IMR-90 (cell line): ENCODE data around the gene SKAP1. TPM values are rescaled to one million over a fixed set of nuclear protein-coding genes. Genes with fewer than 3 reads are reported as not detected.

Source experiments
- ATAC-seq: fragments of 200-7000 bp; cut with Tn5 transposase; 2 replicates; pipeline ENCODE4 v1.9.1; 2020; ENCODE audit warnings: low read depth, mild to moderate bottlenecking, moderate library complexity
- BruUV-seq: library from RNA; stranded (reverse); fragments of 400-500 nt; replicated peaks from 2 replicates; lab custom pipeline; 2021; lab: Mats Ljungman, UMichigan
- CTCF ChIA-PET: fragments of 300-600 bp; formaldehyde crosslinking; extraction: SDS; loops from one replicate; lab custom pipeline; 2021; ENCODE audit warnings: antibody characterized with exemption; lab: Yijun Ruan, JAX
- POLR2A ChIA-PET: fragments of 300-600 bp; sonication (Branson Sonifier 250); formaldehyde crosslinking; loops from one replicate; lab custom pipeline; 2022; ENCODE audit warnings: antibody characterized with exemption; ENCODE audit not compliant: unreplicated experiment; lab: Charles Lee
- DNase-seq: peaks from one replicate; pipeline ENCODE4 v3.0.0; 2013
- H2AFZ ChIP-seq: replicated peaks from 2 replicates; pipeline ENCODE3; 2013; ENCODE audit warnings: low read length, mild to moderate bottlenecking; ENCODE audit not compliant: poor library complexity
- H2AK5ac ChIP-seq: 2 replicates; pipeline ENCODE4 v1.6.1; 2013; ENCODE audit warnings: low read depth, low read length, inconsistent platforms
- H2AK9ac ChIP-seq: replicated peaks from 2 replicates; pipeline ENCODE3; 2013; ENCODE audit warnings: mild to moderate bottlenecking, low read depth, low read length, moderate library complexity; ENCODE audit not compliant: poor library complexity
- H2BK120ac ChIP-seq: 2 replicates; pipeline ENCODE4 v1.6.1; 2013; ENCODE audit warnings: low read depth, low read length, inconsistent platforms
- H2BK15ac ChIP-seq: 3 replicates; pipeline ENCODE4 v1.6.1; 2013; ENCODE audit warnings: low read depth, low read length, inconsistent platforms
- H2BK20ac ChIP-seq: 2 replicates; pipeline ENCODE4 v1.6.1; 2013; ENCODE audit warnings: low read depth, mild to moderate bottlenecking, inconsistent platforms, low read length, moderate library complexity
- H2BK5ac ChIP-seq: 2 replicates; pipeline ENCODE4 v1.6.1; 2013; ENCODE audit warnings: mild to moderate bottlenecking, low read depth, low read length, inconsistent platforms; ENCODE audit not compliant: poor library complexity, severe bottlenecking
- H3K14ac ChIP-seq: replicated peaks from 2 replicates; pipeline ENCODE4 v1.6.1; 2013; ENCODE audit warnings: low read depth, low read length, inconsistent platforms
- H3K18ac ChIP-seq: 2 replicates; pipeline ENCODE4 v1.6.1; 2013; ENCODE audit warnings: low read depth, low read length, control low read depth
- H3K23ac ChIP-seq: 2 replicates; pipeline ENCODE4 v1.6.1; 2013; ENCODE audit warnings: low read depth, low read length, inconsistent platforms
- H3K27ac ChIP-seq: 2 replicates; pipeline ENCODE4 v1.5.1; 2013; ENCODE audit warnings: mild to moderate bottlenecking, control low read depth, low read length; ENCODE audit not compliant: insufficient read depth
- H3K27me3 ChIP-seq: 2 replicates; pipeline ENCODE4 v1.6.1; 2013; ENCODE audit warnings: low read length; ENCODE audit not compliant: control insufficient read depth, insufficient read depth
- H3K36me3 ChIP-seq: 2 replicates; pipeline ENCODE4 v1.6.1; 2013; ENCODE audit warnings: low read length, mixed read lengths; ENCODE audit not compliant: control insufficient read depth, insufficient read depth
- H3K4ac ChIP-seq: 2 replicates; pipeline ENCODE4 v1.6.1; 2013; ENCODE audit warnings: low read depth, low read length, inconsistent platforms
- H3K4me1 ChIP-seq: 2 replicates; pipeline ENCODE4 v1.6.1; 2013; ENCODE audit warnings: low read length, mixed read lengths; ENCODE audit not compliant: control insufficient read depth, insufficient read depth
- H3K4me2 ChIP-seq: 2 replicates; pipeline ENCODE4 v1.6.1; 2013; ENCODE audit warnings: low read depth, mild to moderate bottlenecking, control low read depth, low read length, moderate library complexity
- H3K4me3 ChIP-seq: 2 replicates; pipeline ENCODE4 v1.5.1; 2013; ENCODE audit warnings: low read depth, mild to moderate bottlenecking, control low read depth, low read length, moderate library complexity; ENCODE audit not compliant: insufficient read depth
- H3K56ac ChIP-seq: 2 replicates; pipeline ENCODE4 v1.6.1; 2013; ENCODE audit warnings: low read length, inconsistent platforms; ENCODE audit not compliant: insufficient read depth; ENCODE audit errors: extremely low read depth
- H3K79me1 ChIP-seq, 2 experiments: 2 replicates each; pipeline ENCODE4 v1.6.1; 2013; ENCODE audit warnings: low read length in 2 of 2, inconsistent platforms in 1 of 2, low read depth in 1 of 2
- H3K9ac ChIP-seq: 2 replicates; pipeline ENCODE4 v1.6.1; 2013; ENCODE audit warnings: low read depth, low read length, control low read depth
- H3K9me1 ChIP-seq: 2 replicates; pipeline ENCODE4 v1.6.1; 2013; ENCODE audit warnings: low read length, inconsistent platforms; ENCODE audit not compliant: insufficient read depth
- H3K9me3 ChIP-seq: 2 replicates; pipeline ENCODE4 v1.6.1; 2013; ENCODE audit warnings: low read length; ENCODE audit not compliant: control insufficient read depth, insufficient read depth
- H4K20me1 ChIP-seq: 2 replicates; pipeline ENCODE4 v1.6.1; 2013; ENCODE audit warnings: low read length, inconsistent platforms; ENCODE audit not compliant: insufficient read depth
- H4K5ac ChIP-seq: 2 replicates; pipeline ENCODE4 v1.6.1; 2013; ENCODE audit warnings: mild to moderate bottlenecking, low read depth, low read length, control low read depth
- H4K8ac ChIP-seq, 2 experiments: 2 replicates each; pipeline ENCODE4 v1.6.1; 2013; ENCODE audit warnings: low read depth in 2 of 2, low read length in 2 of 2, control low read depth in 1 of 2, inconsistent platforms in 1 of 2
- H4K91ac ChIP-seq: 2 replicates; pipeline ENCODE4 v1.6.1; 2013; ENCODE audit warnings: low read depth, low read length, inconsistent platforms; ENCODE audit not compliant: insufficient read depth
- BHLHE40 ChIP-seq: fragments of 150-350 bp; IDR thresholded peaks from 2 replicates; pipeline ENCODE4 v1.6.1; 2016; ENCODE audit warnings: mild to moderate bottlenecking, low read depth, low read length
- CEBPB ChIP-seq: IDR thresholded peaks from 2 replicates; pipeline ENCODE4 v1.6.1; 2012; ENCODE audit warnings: low read depth, low read length, improper control_type of control experiment
- CHD1 ChIP-seq: IDR thresholded peaks from 2 replicates; pipeline ENCODE4 v1.6.1; 2012; ENCODE audit warnings: low read depth, low read length, improper control_type of control experiment
- FOS ChIP-seq: fragments of 150-350 bp; IDR thresholded peaks from 2 replicates; pipeline ENCODE4 v1.6.1; 2016; ENCODE audit warnings: low read depth, low read length
- MAFK ChIP-seq: IDR thresholded peaks from 2 replicates; pipeline ENCODE4 v1.6.1; 2012; ENCODE audit warnings: low read depth, low read length, improper control_type of control experiment
- MAZ ChIP-seq: IDR thresholded peaks from 2 replicates; pipeline ENCODE4 v1.6.1; 2012; ENCODE audit warnings: low read depth, mild to moderate bottlenecking, low read length, improper control_type of control experiment, moderate library complexity, borderline replicate concordance
- MXI1 ChIP-seq: IDR thresholded peaks from 2 replicates; pipeline ENCODE4 v1.6.1; 2012; ENCODE audit warnings: low read depth, mild to moderate bottlenecking, low read length, moderate library complexity, borderline replicate concordance
- NFE2L2 ChIP-seq: fragments of 150-350 bp; IDR thresholded peaks from 2 replicates; pipeline ENCODE4 v1.6.1; 2016; ENCODE audit warnings: low read depth, mild to moderate bottlenecking, low read length
- POLR2A ChIP-seq: IDR thresholded peaks from 2 replicates; pipeline ENCODE4 v1.6.1; 2012; ENCODE audit warnings: mild to moderate bottlenecking, low read depth, low read length
- RAD21 ChIP-seq: IDR thresholded peaks from 2 replicates; pipeline ENCODE4 v1.6.1; 2012; ENCODE audit warnings: low read length, improper control_type of control experiment
- RCOR1 ChIP-seq: IDR thresholded peaks from 2 replicates; pipeline ENCODE4 v1.6.1; 2012; ENCODE audit warnings: mild to moderate bottlenecking, low read length, improper control_type of control experiment; ENCODE audit not compliant: insufficient replicate concordance
- RFX5 ChIP-seq: IDR thresholded peaks from 2 replicates; pipeline ENCODE4 v1.8.0; 2012; ENCODE audit warnings: low read depth, mild to moderate bottlenecking, low read length, moderate library complexity
- SMC3 ChIP-seq: fragments of 150-350 bp; IDR thresholded peaks from 2 replicates; pipeline ENCODE4 v1.6.1; 2016; ENCODE audit warnings: low read depth, mild to moderate bottlenecking, antibody characterized with exemption, low read length, moderate library complexity
- USF2 ChIP-seq: fragments of 150-350 bp; IDR thresholded peaks from 2 replicates; pipeline ENCODE4 v1.6.1; 2017; ENCODE audit warnings: mild to moderate bottlenecking, antibody characterized with exemption, low read length, low read depth
- WGBS, 2 experiments: methylation state at CpG; one replicate each; pipeline versions ENCODE4 v1.1.5 to v1.1.7; 2013; ENCODE audit warnings: missing lambda C conversion rate in 2 of 2; ENCODE audit not compliant: insufficient read length in 1 of 2; ENCODE audit errors: extremely low coverage in 2 of 2; 5-methylcytosine and 5-hydroxymethylcytosine counted together
- dilution Hi-C: fragments of 300-500 bp; cut with HindIII; formaldehyde crosslinking; loops from one replicate; pipeline ENCODE4 v1.14.3; 2018; ENCODE audit warnings: low sequenced_read_pairs; ENCODE audit not compliant: unreplicated experiment
- in situ Hi-C: fragments of 300-500 bp; cut with MboI; formaldehyde crosslinking; loops from 3 replicates; pipeline ENCODE4 v1.14.3; 2019; ENCODE audit warnings: low sequenced_read_pairs, inconsistent platforms, mixed read lengths
- intact Hi-C: fragments of 100-400 bp; cut with micrococcal nuclease; formaldehyde crosslinking; loops from 2 replicates; pipeline ENCODE4 v1.10.0; 2022
- polyA plus RNA-seq, 3 experiments: library from polyadenylated mRNA; depleted of rRNA; stranded (reverse); fragments of >200 nt; gene quantifications; 2 replicates each; pipeline ENCODE4 v1.2.3, GENCODE V29; 2012; ENCODE audit warnings: low replicate concordance in 1 of 3
- total RNA-seq: library from RNA; depleted of rRNA; stranded (reverse); fragments of >200 nt; gene quantifications from 2 replicates; pipeline ENCODE4 v1.2.3, GENCODE V29; 2012
- TF ChIP-seq, protein P1 (sequence below): conservative IDR thresholded peaks from 2 replicates; pipeline ENCODE4 v1.5.1; 2012; ENCODE audit warnings: mild to moderate bottlenecking, low read depth, low read length, improper control_type of control experiment
- TF ChIP-seq, protein P2 (sequence below): fragments of 150-350 bp; IDR thresholded peaks from 2 replicates; pipeline ENCODE4 v1.6.1; 2016; ENCODE audit warnings: low read depth, mild to moderate bottlenecking, low read length, moderate library complexity, borderline replicate concordance

The SKAP1 gene
- total and polyA plus RNA-seq, 2 of the 4 experiments (the other 2 are of a cell fraction) = not detected

GRCh38 chr17:48456589-48456988 lies 26.6 kb upstream of the SKAP1 start:
- 90% methylated on average over 2 of the region's 5 CpGs; no CpG with 5 or more reads in 1 of the 2 experiments for WGBS, 2 experiments
- in situ Hi-C loops (no loop called here), dilution Hi-C loops (no loop called here), intact Hi-C loops (no loop called here)
- peaks cover 11% of the 10 kb centered on the region for H3K9me3 ChIP-seq
- H4K8ac ChIP-seq = no peak overlapping the region
- H3K4ac ChIP-seq = no peak overlapping the region
- no peak overlapping the region for H3K14ac ChIP-seq
- H2BK20ac ChIP-seq = no peak overlapping the region
- H3K27ac ChIP-seq = no peak overlapping the region
- H2BK5ac ChIP-seq = no peak overlapping the region
- no peaks in the 10 kb centered on the region for H3K79me1 ChIP-seq
- DNase-seq (no peak), ATAC-seq (no peak)
- no peak overlapping the region for H3K23ac ChIP-seq
- H3K36me3 ChIP-seq = no peaks in the 10 kb centered on the region
- CTCF ChIA-PET = interaction anchor here (0.7 to 1.0 kb wide), 3 partner anchors 16 to 121 kb away, joined by 3 read pairs; no protein-coding TSS in a partner anchor
- POLR2A ChIA-PET = no interaction called here
- H3K27me3 ChIP-seq = peaks cover 51% of the 10 kb centered on the region
- no peak overlapping the region for H4K91ac ChIP-seq
- H4K20me1 ChIP-seq = no peaks in the 10 kb centered on the region
- no peak overlapping the region for H3K4me3 ChIP-seq
- no peak overlapping the region for H2AK5ac ChIP-seq
- no TSS peak for BruUV-seq
- H3K4me2 ChIP-seq = no peak overlapping the region
- no peaks in the 10 kb centered on the region for H3K4me1 ChIP-seq
- TF ChIP-seq RCOR1 = no peak
- TF ChIP-seq MAZ = no peak
- no peak for TF ChIP-seq RAD21
- no peak for TF ChIP-seq CHD1
- no peak for TF ChIP-seq CEBPB
- TF ChIP-seq USF2 = no peak
- no peak for TF ChIP-seq NFE2L2
- no peak for TF ChIP-seq BHLHE40
- TF ChIP-seq, protein P1, sequence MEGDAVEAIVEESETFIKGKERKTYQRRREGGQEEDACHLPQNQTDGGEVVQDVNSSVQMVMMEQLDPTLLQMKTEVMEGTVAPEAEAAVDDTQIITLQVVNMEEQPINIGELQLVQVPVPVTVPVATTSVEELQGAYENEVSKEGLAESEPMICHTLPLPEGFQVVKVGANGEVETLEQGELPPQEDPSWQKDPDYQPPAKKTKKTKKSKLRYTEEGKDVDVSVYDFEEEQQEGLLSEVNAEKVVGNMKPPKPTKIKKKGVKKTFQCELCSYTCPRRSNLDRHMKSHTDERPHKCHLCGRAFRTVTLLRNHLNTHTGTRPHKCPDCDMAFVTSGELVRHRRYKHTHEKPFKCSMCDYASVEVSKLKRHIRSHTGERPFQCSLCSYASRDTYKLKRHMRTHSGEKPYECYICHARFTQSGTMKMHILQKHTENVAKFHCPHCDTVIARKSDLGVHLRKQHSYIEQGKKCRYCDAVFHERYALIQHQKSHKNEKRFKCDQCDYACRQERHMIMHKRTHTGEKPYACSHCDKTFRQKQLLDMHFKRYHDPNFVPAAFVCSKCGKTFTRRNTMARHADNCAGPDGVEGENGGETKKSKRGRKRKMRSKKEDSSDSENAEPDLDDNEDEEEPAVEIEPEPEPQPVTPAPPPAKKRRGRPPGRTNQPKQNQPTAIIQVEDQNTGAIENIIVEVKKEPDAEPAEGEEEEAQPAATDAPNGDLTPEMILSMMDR = no peak
- no peak for TF ChIP-seq RFX5
- TF ChIP-seq MAFK = no peak
- TF ChIP-seq POLR2A = no peak
- TF ChIP-seq, protein P2, sequence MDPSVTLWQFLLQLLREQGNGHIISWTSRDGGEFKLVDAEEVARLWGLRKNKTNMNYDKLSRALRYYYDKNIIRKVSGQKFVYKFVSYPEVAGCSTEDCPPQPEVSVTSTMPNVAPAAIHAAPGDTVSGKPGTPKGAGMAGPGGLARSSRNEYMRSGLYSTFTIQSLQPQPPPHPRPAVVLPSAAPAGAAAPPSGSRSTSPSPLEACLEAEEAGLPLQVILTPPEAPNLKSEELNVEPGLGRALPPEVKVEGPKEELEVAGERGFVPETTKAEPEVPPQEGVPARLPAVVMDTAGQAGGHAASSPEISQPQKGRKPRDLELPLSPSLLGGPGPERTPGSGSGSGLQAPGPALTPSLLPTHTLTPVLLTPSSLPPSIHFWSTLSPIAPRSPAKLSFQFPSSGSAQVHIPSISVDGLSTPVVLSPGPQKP = no peak
- TF ChIP-seq FOS = no peak
- TF ChIP-seq MXI1 = no peak
- TF ChIP-seq SMC3 = no peak
- no peak overlapping the region for H2AK9ac ChIP-seq
- H2BK120ac ChIP-seq = no peak overlapping the region
- H2BK15ac ChIP-seq = no peak overlapping the region
- no peaks in the 10 kb centered on the region for H3K9me1 ChIP-seq
- H3K18ac ChIP-seq = no peak overlapping the region
- no peak overlapping the region for H4K5ac ChIP-seq
- H2AFZ ChIP-seq = no peak overlapping the region
- no peak overlapping the region for H3K56ac ChIP-seq
- H3K9ac ChIP-seq = no peak overlapping the region
